ENCODE results near the gene SS18L1.

The SS18L1 gene

GRCh38 chr20:62215020-62215990 is 71.7 kb downstream of the SS18L1 start:
- DNase-seq = no peak

GRCh38 chr20:62215991-62216635 is 72.5 kb downstream of the SS18L1 start:
- no peak for DNase-seq

GRCh38 chr20:62216636-62217566 is 73.3 kb downstream of the SS18L1 start:
- no peak for DNase-seq

- no peak for DNase-seq
These were observed 74.6 kb downstream of the SS18L1 start for GRCh38 chr20:62217913-62218773.

GRCh38 chr20:62219101-62219991 is 75.8 kb downstream of the SS18L1 start:
- no peak for DNase-seq

GRCh38 chr20:62219992-62220665 is 76.6 kb downstream of the SS18L1 start, which contains the start of gene HRH3:
Gene HRH3 (minus strand): TSS chr20:62220278. CDS start chr20:62219970, 308 bp downstream.
- DNase-seq = peak in 5 of 6 experiments; percentile 34 to 57 (median 45)

- no peak for DNase-seq
These were observed 77.3 kb downstream of the SS18L1 start for GRCh38 chr20:62220666-62221568.

- no peak for DNase-seq
These were observed 78.8 kb downstream of the SS18L1 start for GRCh38 chr20:62222266-62222850.

- DNase-seq = no peak
These were observed 79.4 kb downstream of the SS18L1 start for GRCh38 chr20:62222972-62223371.

- no peak for DNase-seq
These were observed 80.0 kb downstream of the SS18L1 start for GRCh38 chr20:62223571-62223970.

- no peak for DNase-seq
These were observed 80.7 kb downstream of the SS18L1 start for GRCh38 chr20:62224113-62224855.

- no peak for DNase-seq
These were observed 81.5 kb downstream of the SS18L1 start for GRCh38 chr20:62225026-62225425.

GRCh38 chr20:62225820-62226635 is 82.5 kb downstream of the SS18L1 start:
- no peak for DNase-seq

GRCh38 chr20:62226707-62227590 is 83.4 kb downstream of the SS18L1 start:
- no peak for DNase-seq

- no peak for DNase-seq
These were observed 84.0 kb downstream of the SS18L1 start for GRCh38 chr20:62227591-62227976.

All from stimulated activated naive CD4-positive, alpha-beta T cell (primary cell).